ENCODE measurements around the gene CTSD.
"Not testable (repeated sequence)": the region's sequence is repeated elsewhere in the genome, so short reads cannot be mapped to it uniquely, and the experiment has no call there.

The CTSD gene

GRCh38 chr11:1782031-1782590, 18.4 kb upstream of the CTSD start:
- DNase-seq: no peak

DNA sequence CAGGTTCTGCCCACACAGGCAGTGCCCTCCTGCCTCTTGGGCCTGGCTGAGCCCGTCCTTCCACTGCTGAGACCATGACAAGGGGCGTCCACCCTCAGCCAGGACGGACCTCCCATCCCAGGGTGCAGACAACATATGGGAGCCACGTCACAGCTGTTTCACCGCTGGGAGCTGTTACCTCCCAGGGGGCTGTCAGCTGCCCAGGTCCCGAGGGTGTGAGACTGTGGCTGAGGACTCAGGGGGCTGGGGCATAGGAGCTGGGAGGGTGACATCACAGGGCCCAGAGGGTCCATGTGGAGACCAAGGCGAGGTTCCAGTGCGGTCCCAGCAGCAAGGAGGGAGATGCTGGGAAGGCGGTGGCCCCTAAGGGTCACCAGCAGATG, 17.9 kb upstream of the CTSD start:
- no peak for DNase-seq

DNA sequence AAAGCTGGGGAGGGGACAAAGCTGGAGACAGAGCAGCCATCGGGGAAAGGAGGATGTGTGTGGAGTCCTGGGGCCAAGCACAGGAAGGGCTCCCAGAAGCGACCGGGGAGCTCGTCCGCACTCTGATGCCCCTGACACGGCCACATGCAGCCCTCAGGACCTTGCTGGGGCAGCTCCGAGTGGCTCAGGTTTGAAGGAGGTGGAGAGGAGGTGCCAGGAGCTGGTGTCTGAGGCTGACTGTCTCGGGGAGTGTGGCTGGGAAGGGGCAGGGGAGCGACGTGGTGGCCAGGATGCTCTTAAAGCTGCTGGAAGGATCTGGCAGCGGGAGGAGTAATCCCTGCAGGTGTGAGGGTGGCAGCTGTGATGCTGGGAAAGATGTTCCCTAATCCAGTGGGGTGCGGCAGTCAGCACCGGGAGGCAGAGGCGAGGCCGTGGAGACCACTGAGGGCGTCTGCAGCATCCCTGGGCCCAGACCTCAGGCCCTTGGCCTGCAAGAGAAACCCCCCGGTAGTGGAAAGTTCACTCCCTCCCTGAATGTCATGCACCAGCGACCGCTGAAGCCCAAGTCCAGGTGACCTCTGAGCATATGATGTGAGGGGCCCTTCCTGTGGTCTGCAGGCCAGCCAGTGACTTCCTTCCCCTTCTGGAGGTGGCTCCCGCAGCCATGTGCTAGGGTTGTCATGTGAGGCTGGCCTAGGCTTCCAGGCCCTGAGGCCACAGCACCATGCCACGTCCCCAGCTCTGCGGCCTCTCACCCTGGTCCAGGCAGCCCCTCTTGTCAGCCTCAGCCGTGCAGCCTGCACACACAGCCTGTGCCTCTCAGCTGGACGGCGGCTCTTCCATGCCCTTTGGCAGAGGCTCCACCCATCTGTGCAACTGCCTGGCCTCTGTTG, 17.2 kb upstream of the CTSD start:
- no peak for DNase-seq

GRCh38 chr11:1779806-1780699, 16.3 kb upstream of the CTSD start:
- no peak for DNase-seq

- no peak for DNase-seq
Observed at GRCh38 chr11:1779034-1779805, 15.5 kb upstream of the CTSD start.

DNA sequence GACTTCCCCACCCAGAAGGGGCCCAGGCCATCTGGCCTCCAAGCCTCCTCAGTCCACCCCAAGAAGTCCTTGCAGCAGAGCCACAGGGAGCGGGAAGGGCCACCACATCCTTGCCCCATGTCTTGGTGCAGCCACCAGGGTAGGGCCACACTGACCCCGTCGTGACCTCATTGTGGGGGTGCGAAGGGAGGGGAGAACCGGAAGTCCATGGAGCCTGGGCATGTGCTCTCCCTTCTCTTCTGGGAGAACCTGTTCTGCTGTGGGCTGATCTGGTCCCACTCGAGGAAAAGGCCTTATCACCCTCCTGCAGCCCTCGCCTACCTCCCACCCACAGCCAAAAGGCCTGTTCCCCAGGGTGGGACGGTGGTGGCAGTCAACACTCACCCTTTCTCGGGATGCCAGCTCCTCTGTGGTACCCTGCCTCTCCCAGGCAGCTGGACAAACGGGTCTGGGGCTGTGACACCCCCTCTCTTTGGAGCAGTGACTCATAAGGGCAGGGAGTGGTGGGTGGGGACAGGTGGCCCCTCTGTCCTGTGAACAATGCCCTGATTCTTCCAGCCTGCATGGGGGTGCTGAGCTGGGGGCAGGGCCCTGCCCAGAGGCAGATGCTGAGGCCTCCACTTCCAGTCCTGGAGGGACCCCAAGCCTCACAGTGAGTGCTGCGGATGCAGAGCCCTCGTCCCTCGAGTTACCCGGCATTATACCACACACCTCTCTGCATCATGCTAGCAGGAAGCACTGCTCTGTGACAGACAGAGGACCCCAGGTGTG, 14.6 kb upstream of the CTSD start:
- no peak for DNase-seq

DNA sequence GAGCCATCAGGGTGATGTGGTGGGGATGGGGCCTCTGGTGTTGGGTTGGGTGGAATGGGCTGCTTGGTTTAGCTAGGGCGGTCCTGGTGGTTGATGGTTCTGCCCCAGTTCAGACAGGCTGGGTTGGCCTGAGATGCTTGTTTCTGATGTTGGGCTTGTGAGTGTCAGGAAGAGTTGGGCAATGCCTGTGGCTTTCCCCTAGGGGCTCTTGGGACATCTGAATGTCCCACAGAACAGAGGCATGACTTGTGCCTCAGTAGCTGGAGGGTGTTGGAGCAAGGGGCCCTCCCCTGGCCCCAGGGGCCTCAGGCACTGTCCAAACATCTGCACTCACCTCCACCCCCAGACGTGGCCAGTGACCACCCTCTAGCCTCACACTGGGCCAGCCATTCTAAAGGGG, 14.0 kb upstream of the CTSD start:
- no peak for DNase-seq

GRCh38 chr11:1776944-1777715, 13.4 kb upstream of the CTSD start:
- DNase-seq: no peak

GRCh38 chr11:1776331-1776851, 12.7 kb upstream of the CTSD start:
- no peak for DNase-seq

- no peak for DNase-seq
Observed at GRCh38 chr11:1774886-1775285, 11.2 kb upstream of the CTSD start.

GRCh38 chr11:1773994-1774550, 10.3 kb upstream of the CTSD start:
- no peak for DNase-seq

DNA sequence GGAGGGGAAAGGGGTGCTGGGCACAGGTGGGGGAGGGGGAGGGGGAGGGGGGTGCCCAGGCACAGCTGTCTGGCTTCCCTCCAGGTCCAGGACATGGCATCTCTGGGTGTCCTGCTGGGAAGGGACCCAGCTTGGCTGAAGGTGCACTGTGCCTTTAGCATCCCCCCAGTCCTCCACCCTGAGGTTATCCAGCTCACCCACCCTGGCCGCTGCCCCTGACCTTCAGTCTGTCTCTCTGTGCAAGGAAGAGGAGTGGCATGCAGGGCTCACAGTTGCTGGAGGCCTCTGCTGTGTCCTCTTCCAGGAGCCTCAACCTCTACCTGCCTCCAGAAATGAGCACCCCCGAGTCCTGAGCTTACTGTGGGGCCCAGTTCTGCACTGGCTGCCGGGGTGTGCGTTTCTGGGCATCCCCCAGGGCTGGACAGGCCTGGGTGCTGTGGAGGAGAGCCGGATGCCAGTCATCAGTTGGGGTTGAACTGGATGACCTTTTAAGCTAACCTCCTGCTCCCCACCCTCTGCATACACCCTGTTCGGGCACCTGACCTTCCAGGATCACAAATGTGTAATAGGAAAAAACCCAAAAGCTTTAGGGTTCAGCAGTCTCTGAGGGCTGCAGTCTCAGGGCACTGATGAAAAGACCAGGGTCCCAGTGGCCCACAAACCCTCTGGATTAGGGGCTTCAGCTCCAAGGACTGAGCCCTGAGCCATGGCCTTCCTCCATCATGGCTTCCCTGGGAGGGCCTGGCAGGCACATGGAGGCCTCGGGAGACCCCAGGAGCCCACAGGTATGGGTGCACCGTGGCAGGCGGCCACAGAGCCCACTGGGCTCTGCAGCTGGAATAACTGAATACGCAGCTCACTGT, 9.6 kb upstream of the CTSD start:
- DNase-seq: no peak

DNA sequence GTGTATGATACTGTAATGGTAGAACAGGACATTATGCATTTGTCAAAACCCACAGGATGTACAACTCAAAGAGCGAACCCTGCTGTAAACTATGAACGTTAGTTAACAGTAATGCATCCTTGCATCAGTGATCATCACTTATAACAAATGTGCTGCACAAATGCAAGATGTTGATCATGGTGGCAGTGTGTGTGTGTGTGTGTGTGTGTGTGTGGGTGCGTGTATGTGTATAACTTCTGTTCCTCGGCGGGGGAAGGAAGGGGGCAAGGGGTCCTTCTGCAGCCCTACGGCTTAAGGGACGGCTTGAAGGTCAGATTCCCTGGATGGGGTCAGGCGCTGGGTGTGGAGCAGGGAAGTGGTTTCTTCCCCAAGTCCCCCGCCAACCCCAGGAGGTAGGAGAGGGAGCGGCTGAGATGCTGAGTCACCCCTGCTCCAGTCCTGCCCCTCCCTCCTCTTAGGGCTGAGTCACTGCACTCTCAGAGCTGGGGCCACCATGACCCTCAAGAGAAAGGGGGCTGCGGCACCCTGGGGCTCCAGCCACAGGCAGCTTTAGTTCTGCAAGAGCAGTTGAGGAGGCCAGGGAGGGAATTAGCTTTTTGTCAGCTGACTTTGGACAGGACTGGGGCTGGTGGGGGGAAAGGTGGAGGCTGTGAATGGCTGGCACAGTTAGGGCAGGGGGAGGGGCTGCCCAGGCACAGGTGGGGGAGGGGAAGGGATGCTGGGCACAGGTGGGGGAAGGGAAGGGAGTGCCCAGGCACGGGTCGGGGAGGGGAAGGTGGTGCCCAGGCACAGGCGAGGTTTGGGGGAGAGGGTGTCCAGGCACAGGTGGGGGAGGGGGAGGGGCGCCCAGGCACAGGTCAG, 8.8 kb upstream of the CTSD start:
- peak; percentile 63 for DNase-seq

DNA sequence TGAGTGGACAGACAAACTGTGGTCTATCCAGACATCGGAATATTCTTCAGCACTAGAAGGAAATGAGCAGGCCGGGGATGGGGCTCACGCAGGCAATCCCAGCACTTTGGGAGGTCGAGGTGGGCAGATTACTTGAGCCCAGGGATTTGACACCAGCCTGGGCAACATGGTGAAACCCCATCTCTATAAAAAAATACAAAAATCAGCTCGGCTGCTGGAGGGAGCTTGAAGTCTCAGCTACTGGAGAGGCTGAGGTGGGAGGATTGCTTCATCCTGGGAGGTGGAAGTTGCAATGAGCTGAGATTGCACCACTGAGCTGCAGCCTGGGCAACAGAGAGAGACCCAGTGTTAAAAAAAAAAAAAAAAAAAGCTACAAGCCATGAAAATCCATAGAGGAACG, 8.0 kb upstream of the CTSD start:
- DNase-seq: no peak

DNA sequence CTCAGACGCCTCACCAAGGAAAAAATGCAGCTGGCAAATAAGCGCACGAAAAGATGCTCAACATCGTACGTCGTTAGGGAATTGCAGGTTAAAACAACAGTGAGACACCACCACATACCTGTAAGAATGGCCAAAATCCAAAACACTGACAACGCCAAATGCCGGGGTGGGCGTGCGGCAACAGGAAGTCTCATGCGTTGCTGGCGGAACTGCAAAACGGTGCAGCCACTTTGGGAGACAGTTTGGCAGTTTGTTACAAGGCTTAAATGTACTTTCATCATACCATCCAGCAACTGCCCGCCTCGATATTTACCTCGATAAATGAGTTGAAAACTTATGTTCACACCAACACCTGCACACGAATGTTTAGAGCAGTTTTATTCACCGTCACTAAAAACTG, 7.5 kb upstream of the CTSD start:
- no peak for DNase-seq

DNA sequence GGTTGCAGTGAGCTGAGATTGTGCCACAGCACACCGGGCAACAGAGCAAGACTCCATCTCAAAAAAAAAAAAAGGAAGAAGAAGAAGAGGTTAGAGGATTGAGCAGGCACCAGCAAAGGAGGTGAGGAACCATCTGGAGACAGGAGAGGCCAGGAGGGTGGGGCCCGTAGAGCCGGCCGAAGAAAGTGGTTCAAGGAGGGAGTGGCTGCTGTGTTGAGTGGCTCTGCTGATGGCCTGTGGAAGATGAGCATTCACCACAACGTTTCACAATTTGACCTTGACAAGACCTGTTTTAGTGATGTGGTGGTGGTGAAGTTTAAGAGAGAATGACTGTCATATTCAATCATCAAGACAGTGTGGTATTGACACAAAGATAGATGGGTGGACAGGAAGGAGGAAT, 6.8 kb upstream of the CTSD start:
- DNase-seq: peak; percentile 0

- DNase-seq: peak; percentile 0
Observed at GRCh38 chr11:1770061-1770460, 6.3 kb upstream of the CTSD start.

GRCh38 chr11:1769304-1769936, 5.7 kb upstream of the CTSD start:
- DNase-seq: not testable (repeated sequence)

Data from stimulated activated CD4-positive, alpha-beta T cell treated with anti-CD3 and anti-CD28 coated beads, Interleukin-1b, Interleukin-23, amount 100 ng/mL, for 48 hours (primary cell).